ENCODE results near the gene ATP6V0A1.
A peak's percentile ranks its signal among the peaks of the same experiment; 100 is the strongest.
"Not testable (repeated sequence)": the region's sequence is repeated elsewhere in the genome, so short reads cannot be mapped to it uniquely, and the experiment has no call there.

The ATP6V0A1 gene

DNA sequence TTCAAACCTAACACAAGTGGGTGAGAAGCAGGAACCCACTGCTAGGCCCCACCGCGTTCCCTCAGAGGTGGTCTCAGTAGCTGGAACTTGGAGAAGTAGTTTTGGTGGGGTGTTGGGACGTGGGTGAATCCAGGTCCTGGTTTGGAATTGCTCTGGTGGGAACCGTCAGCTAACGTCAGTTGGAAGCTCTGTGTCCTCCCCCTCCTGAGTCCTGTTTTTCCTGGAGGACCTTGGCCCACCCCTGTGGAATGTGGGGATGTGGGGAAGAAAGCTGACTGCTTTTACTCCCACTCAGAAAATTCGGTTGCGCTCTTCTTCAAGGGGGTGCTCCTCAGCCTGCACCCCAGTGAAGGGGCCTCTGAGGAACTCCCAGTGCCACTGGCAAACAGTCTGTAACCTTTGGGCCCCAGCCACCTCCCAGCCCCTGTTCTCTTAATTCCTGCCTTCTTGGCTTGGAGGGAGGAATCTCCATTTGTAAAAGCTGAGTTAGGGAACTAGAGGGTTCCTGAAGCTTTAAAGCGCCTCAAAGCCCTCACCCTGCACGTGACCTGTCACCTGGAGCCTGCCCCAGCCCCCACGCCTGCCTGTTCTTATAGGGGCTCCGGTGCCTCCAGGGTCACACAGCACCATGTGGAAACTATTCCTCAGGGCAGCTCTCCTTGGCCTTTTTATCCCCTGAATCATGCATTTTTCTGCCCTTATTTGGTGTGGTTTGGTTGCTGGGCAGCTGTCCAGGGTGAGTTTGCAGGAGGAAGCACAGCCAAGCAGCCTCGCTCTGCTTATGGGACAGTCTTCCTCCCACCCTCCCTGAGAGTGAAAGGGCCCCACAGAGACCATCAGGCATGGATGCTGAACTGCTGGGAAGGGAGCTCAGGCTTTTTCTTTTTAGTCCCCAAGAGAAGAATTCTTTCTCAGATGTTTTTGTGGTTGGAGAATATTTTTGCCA is 61.1 kb downstream of the ATP6V0A1 start:
- DNase-seq = peak in 12 of 14 donors; percentile 10 to 84 (median 66)

DNA sequence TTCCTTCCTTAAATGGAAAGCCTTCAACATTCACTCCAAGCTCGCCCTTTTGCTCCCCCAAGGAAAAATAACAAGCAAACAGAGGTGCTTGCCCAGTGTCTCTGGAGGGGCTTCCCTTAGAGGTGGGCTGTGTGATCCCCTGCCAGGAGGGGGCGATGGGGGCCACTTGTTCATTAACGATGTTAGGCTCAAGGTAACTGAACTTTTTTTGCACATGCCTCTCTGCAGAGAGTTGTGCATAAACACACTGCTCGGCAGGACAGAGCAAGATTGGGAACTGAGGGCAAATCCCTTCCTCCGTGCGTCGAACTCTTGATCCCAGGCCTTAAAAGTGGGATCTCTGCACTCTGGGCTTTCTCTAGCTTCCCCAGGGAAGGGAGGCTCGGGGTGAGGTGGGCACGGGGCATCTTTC is 61.9 kb downstream of the ATP6V0A1 start:
- DNase-seq = no peak

DNA sequence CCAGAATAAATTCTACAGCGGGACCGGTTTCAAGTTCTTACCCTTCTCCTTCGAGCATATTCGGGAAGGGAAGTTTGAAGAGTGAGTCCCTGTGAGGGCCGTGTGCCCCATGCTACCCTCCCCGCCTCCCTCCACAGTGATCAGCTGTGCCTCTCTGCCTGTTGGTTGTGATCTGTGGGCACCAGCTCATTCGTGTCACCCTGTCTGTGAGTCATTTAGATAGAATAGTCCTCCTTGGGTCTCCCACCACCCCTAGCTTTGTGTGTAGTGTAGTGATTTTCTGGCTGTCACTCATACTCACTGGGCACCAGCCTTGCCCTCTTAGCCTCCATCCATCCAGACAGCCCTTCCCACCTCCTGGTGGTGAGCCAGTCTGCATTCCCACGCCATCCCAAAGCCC is 62.4 kb downstream of the ATP6V0A1 start:
- peak in 1 of 14 donors; percentile 17 for DNase-seq

DNA sequence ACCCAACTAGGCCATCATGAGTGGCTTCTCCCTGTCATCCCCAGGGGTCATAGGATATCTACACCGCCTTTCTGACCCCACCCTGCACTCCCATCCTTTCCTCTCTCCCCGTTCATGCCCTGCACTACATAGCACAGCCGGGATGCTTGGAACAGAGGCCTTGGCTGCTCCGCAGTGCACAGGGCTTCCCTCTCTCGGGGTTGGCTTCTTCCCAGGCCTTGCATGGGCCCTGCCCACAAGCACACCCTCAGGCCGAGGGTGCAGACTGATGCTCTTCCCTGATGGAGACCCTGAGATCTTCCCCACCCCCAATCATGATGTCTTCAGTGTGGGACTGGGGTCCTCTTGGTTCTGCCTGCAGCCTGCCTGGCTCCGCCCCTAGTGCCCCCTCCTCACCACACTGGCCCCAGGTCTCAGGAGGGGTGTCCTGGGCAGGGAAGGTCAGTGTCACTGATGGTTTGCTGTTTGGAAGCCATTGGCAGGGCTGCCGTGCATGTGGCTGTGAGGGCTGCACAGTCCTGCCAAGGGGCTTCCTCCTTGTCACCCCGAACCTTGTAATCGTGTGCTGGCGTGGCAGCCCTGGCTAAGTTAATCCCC is 63.1 kb downstream of the ATP6V0A1 start:
- no peak for DNase-seq

DNA sequence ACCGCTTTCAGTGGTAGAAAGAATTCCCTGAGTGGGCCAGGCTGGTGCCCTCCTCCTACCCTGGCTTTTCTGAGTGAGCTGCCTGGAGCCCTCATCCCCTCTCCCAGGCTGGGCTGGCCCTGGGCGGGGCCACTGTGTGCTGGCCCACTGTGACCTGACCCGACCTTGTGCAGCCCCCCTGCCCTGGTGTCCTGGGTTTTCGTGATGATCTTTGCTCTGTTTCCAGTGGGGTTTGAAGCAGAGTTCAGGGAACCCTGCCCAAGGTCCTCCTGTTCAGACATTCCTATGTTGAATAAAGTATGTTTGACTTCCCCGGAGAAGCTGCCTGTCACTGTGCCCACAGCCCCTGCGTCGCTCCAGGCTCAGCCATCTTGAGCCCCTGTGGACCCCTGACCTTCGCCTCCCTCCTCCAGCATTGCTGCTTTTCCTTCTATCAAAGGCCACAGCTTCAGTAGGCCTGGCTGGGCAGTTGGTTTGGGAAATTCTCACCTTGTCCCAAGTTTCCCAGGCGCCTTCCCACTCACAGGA is 63.6 kb downstream of the ATP6V0A1 start:
- DNase-seq = no peak

DNA sequence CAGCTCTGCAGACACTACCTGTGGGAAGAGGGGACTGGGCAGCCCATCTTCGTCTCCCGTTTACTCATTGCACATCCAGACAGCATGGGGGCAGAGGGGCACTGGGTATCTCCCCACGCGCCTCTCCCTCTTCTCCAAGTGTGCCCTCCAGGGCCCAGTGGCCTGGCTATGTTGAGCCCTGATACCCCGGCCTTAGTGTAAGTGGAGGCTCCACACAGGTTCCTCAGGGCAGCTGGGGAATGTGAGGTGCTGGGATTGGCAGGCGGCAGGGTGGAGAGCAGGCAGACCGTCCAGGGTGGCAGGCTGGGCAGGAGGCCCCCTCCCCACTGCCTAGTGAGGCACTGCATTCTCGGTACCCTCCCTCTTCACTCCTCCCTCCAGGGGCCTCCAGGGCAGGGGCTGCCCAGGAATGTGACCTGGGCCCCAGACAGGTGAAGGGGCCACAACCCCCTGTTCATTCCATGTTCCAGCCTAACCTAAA is 64.2 kb downstream of the ATP6V0A1 start:
- no peak for DNase-seq

DNA sequence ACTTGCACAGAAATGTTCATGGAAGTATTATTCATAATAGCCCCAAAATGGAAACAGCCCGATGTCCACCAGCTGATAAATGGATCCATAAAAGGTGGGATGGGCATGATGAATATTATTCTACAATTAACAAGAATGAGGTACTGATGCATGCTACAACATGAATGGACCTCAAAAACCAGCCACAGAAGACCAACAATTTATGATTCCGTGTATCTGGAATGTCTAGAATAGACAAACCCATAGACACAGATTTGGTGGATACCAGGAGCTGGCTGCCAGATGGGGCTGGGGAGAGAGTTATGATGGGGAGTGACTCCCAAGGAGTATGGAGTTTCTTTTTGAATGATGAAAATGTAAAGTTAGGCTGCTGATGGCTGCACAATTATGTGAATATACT is 66.5 kb downstream of the ATP6V0A1 start:
- DNase-seq = no peak

DNA sequence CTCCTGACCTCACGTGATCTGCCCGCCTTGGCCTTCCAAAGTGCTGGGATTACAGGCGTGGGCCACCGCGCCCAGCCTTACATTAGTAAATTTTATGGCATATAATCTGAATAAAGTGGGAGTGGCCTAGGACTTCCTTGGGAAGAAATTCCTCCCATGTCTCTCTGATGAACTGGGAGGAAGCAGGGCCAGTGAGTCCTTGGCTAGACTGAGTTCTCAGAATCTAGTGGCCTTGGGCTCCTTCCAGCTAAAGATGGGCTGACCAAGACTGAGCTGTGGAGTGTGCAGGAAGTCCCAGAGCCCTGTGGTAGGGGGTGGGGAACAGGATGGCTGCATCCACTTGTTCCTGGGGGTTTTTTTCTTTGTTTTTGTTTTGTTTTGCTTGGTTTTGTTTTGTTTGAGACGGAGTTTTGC is 67.4 kb downstream of the ATP6V0A1 start:
- DNase-seq = no peak

DNA sequence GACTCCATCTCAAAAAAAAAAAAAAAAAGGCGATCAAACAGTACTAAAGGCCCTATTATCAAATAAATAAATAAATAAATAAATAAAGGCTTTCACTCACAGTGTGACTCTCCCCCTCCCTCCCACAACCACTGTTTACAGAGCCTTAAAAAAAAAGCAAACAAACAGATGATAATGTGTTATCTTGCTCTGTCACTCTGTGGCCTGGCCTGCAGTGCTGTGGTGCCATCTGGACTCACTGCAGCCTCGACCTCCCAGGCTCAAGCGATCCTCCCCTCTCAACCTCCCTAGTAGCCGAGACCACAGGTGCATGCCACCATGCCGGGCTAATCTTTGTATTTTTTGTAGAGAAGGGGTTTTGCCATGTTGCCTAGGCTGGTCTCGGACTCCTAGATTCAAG is 69.3 kb downstream of the ATP6V0A1 start:
- DNase-seq = no peak

DNA sequence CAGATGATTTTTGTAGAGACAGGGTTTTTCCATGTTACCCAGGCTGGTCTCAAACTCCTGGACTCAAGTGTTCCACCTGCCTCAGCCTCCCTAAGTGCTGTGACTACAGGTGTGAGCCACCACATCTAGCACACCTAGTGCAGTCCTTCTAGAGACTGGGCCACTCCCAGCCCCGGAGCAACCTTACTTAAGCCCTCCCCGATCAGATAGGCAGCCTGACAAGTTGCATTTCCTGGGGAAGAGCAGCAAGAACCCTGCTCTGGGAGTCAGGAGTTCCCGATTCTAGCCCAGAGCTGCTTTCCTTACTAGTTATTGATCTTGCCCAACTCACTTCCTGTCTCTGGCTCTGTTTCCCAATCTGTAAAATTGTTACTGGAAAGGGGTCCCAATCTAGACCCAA is 70.4 kb downstream of the ATP6V0A1 start:
- DNase-seq = no peak

DNA sequence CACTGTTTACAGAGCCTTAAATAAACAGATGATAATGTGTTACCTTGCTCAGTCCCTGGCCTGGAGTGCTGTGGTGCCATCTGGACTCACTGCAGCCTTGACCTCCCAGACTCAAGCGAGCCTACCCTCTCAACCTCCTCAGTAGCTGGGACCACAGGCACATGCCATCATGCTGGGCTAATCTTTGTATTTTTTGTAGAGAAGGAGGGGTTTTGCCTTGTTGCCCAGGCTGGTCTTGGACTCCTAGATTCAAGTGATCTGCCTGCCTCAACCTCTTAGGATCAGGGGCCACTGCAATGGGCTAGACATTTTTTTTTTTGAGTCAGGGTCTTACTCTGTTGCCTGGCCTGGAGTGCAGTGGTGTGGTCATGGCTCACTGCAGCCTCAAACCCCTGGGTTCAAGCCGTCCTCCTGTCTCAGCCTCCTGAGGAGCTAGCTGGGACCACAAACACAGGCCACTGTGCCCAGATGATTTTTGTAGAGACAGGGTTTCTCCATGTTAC is 72.3 kb downstream of the ATP6V0A1 start:
- DNase-seq = no peak

DNA sequence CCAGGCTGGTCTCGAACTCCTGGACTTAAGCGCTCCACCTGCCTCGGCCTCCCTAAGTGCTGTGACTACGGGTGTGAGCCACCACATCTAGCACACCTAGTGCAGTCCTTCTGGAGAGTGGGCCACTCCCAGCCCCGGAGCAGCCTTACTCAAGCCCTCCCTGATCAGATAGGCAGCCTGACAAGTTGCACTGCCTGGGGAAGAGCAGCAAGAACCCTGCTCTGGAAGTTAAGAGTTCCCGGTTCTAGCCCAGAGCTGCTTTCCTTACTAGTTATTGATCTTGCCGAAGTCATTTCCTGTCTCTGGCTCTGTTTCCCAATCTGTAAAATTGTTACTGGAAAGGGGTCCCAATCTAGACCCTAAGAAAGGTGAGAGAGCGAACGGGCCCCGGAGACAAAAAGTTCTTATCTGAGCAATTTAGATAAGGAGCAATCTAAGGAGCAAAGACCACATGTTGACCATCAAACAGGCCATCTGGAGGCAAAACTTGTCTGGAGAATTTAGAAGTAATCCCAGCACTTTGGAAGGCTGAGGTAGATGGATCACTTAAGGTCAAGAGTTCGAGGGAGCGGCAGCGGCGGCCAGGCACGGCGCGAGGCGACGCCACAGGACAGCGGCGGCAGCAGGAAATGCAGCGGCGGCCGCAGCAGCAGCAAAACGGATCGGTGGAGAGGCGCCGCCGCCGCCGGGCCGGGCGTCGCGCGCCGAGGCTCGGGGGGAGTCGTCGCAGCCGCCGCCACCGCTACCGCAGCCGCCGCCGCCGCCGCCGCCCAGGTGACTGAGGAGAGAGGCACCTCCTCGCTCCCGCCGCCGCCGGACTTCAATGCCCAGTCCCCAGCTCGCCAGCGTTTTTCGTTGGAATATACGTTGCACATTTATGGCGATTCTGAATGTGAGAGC is 73.0 kb downstream of the ATP6V0A1 start:
- DNase-seq = peak in 9 of 14 donors; percentile 14 to 68 (median 36)

DNA sequence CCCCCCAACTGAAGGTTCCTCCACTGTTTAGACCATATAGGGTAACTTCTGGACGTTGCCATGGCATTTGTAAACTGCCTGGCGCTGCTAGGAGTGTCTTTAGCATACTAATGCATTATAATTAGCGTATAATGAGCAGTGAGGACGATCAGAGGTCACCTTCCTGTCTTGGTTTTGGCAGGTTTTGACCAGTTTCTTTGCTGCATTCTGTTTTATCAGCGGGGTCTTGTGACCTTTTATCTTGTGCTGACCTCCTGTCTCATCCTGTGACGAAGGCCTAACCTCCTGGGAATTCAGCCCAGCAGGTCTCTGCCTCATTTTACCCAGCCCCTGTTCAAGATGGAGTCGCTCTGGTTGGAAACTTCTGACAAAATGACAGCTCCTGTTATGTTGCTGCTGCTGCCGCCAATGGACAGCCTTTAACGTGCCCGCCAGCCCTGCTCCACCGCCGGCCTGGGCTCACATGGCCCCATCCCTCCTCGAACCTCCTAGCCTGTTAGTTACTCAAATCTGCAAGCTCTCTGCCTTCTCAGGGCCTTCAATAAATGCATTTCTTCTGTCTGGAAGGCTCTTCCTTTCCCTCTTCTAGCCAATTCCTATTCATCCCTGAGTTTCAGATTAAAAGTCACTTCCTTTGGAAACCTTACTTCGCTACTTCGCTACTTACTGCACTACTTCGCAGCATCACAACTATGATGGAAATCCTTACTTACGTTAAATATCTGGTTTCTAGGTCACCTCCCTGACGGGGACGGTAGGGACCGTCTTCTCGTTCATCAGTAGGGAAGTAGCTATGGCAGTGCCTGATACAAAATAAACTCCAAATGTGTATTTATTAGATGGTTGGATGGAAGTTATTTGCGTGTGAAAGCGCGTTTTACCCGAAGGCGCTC is 76.7 kb downstream of the ATP6V0A1 start:
- DNase-seq = peak in 6 of 14 donors; percentile 8 to 54 (median 35)

DNA sequence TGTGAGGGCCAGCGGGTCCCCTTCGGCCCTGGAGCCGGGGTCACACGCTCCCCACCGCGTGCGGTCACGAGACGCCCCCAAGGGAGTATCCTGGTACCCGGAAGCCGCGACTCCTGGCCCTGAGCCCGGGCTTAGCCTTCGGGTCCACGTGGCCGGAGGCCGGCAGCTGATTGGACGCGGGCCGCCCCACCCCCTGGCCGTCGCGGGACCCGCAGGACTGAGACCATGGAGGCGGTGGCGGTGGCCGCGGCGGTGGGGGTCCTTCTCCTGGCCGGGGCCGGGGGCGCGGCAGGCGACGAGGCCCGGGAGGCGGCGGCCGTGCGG is 77.3 kb downstream of the ATP6V0A1 start, which contains the start of gene NAGLU:
TSS of gene NAGLU (plus strand) at position 194 of the 324 bp plus-strand sequence. CDS start at position 226, 32 bp downstream.
- peak; percentile 57 to 98 (median 92) for DNase-seq

DNA sequence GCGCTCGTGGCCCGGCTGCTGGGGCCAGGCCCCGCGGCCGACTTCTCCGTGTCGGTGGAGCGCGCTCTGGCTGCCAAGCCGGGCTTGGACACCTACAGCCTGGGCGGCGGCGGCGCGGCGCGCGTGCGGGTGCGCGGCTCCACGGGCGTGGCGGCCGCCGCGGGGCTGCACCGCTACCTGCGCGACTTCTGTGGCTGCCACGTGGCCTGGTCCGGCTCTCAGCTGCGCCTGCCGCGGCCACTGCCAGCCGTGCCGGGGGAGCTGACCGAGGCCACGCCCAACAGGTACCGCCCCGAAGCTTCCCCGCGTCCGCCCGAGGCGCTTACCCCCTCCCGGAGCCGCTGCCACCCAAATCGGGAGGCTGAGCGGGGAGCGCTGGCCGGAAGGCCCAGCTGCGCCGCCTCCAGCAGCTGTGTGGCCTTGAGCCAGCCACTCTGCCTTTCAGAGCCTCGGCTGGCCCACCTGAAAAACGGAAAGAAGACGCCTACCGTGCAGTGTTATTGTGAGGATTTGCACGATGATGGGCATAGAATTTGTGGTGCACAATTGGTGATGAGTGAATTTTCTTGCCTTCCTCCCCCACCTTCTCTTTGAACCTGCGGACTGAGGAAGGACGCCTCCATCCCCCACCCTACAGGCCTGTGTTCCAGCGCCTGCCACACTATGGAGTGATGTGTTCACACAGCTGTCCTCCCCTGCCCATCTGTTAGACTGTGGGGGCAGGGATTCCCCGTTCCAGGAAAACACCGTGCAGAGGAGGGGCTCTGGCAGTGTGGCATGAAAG is 77.9 kb downstream of the ATP6V0A1 start:
- peak in 11 of 14 donors; percentile 46 to 83 (median 68) for DNase-seq

DNA sequence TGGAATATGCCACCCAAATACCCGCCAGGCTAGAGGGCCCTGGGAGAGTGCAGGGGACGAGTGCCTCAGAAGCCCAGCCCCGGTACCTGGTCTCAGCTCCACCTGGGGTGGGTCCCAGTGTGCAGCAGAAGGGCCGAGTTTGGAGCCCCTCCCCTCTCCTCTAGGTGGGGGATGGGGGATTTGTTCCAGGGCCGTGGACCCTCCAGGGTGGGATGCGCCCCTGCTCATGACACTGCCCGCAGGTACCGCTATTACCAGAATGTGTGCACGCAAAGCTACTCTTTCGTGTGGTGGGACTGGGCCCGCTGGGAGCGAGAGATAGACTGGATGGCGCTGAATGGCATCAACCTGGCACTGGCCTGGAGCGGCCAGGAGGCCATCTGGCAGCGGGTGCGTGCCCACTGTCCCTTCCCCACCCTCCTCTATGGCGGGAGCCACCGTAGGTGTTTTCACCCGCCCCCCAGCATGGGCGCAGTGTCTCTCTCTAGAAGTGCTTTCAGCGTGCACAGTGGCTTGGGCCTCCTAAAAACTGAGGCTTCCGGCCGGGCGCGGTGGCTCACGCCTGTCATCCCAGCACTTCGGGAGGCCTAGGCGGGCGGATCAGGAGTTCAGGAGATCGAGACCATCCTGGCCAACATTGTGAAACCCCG is 78.6 kb downstream of the ATP6V0A1 start:
- no peak for DNase-seq

DNA sequence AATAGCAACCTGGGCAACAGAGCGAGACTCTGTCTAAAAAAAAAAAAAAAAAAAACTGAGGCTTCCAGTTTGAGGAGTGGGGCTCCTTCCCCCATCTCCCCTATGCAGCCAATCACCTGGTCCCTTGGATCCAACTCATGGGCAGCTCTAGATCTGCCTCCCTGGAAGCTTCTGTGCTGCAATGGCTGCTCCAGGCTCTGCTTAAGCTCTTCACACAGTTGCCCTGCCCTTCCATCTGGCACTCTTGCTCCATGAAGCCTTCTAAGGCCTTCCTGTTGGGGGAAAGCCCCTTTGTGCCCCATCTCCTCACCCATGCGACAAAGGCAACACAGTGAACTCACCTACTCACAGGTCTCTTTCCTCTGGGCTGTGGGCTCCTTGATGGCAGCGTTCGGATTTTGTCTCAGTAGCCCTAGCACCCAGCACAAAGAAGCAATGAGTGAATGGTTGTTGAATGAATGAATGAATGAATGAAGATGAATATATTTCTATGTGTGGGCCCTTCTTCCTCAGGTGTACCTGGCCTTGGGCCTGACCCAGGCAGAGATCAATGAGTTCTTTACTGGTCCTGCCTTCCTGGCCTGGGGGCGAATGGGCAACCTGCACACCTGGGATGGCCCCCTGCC is 79.3 kb downstream of the ATP6V0A1 start:
- no peak for DNase-seq

DNA sequence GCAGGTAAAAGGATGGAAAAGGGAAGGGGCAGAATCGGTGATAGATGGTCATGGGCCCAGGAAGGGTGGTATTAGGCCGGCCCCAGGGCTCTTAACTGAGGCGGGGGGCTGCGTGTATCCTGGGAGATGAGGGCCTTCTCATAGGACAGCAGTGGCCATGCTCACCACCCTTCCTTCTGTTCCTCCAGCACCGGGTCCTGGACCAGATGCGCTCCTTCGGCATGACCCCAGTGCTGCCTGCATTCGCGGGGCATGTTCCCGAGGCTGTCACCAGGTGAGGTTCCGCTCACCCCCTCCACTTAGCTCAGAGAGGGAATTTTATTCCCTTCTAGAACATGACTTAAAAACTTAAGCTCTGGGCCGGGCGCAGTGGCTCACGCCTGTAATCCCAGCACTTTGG is 79.8 kb downstream of the ATP6V0A1 start:
- DNase-seq = no peak

DNA sequence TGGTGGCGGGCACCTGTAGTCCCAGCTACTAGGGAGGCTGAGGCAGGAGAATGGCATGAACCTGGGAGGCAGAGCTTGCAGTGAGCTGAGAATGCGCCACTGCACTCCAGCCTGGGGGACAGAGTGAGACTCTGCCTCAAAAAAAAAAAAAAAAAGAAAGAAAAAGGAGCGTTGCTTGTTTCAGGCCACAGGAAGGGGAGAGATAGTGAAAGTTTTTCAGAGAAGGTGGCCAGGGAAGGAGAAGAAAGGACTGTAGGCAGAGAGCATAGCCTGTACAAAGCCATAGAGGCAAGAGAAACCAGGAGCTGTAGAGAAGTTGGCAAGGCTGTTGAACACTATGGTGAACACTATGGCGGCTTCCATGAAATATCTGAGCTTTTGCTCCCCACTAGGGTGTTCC is 81.9 kb downstream of the ATP6V0A1 start:
- not testable (repeated sequence) for DNase-seq
